NCI-H1105 (cell line): ENCODE data around the gene RHCE.
"Not testable (repeated sequence)": the region's sequence is repeated elsewhere in the genome, so short reads cannot be mapped to it uniquely, and the experiment has no call there.

ENCODE experiments used
- DNase-seq: peaks from one replicate; lab custom pipeline; 2025; lab: John Stamatoyannopoulos, UW

The RHCE gene

DNA sequence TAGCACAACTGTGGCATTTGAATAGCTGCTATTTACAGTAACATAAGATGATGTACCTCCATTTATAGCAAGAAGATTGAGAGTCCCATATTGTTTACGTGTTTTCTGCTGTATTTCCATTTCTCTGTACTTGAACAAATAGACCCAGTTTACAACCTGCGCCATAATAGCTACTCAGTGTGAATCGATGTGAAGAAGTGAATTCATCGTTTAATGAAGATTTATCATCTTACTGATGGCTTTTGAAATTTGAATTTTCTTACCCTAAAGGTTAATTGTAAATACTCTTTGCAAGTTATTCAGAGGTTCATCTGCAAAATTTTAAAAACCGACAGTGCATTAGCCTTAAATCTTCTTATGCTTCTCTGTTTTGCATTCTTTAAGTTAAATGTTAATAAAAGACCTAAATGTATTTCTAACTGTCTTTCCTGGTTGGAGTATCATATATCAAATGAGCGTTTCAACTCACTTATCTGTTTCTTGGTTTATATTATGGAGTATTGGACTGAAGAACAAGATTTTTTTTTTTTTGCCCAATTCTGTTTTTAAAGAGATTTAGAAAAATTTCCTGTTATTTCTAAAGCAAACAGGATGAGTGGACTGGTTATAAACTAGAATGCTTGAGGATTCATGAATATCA lies 12.2 kb upstream of the RHCE start:
- DNase-seq: no peak

DNA sequence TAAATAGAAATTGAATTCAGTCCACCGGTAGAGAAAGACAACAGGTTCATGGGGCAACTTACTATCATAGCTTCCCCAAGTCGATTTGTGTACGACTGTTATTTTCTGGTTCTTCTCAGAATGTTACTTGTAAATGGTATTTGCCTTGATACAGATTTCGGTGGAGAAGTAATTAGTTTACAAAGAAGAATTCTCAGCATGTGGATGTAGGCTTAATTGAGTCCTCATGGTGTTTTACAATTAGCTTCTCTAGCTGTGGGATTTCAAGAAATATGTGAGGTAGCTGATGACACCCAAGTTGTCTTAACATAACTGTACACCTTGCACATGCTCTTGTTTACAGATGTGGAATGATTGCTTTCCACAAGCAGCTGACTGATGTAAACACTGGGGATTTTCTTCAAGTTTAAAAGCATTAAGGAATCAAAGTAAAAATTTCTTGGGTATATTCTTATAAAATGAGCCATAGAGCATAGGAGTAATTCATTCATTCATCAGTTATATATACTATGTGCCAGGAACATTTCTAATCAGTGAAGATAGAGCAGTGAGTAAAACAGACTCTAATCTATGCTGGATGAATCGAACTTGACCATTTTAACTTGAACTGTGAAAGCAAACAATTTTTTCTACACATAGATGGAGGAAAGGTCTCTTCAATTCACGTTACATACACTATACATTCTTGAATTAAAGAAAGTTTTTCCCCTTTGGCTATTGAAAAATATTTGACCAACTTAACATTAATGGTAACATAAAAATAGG lies 11.5 kb upstream of the RHCE start:
- no peak for DNase-seq

DNA sequence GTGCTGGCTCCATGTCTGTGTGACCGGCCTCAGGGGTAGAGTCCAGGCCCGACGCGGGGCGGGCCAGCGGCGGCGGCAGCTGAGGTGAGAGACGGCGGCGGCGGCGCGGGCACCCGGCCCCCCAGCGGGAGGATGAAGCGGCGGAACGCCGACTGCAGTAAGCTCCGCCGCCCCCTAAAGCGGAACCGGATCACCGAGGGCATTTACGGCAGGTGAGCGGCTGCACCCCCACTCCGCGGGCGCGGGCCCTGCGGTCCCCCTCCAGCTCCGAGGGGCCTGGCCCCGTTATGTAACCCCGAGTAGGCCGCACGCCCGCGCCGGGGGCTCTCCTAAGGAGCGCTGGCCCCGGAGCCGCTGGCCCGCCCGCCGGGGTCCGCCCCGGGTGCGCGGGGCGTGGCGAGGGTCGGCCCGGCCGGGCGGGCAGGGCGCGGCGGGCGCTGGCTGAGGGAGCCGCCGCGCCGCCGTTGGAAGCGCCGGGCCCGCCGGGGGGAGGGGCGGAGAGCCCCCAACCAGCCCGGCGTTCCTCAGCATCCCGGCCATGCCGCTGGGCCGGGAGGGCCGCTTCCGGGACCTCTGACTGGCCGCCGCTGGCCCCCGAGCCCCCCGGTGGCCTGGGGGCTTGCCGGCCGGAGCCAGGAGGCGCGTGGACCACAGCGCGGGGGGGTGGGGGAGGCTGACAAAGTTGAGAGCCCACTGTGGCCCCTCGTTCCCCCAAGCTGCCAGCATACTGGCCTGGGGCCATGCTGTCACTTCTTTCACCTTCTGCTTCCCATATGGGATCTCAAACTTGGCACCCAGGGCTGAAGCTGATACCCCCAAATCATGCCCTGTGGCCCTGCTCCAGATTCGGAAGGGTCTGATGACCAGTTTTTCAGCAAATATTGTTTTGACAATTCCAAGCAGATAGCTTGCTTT lies 10.6 kb upstream of the RHCE start:
- DNase-seq: no peak

DNA sequence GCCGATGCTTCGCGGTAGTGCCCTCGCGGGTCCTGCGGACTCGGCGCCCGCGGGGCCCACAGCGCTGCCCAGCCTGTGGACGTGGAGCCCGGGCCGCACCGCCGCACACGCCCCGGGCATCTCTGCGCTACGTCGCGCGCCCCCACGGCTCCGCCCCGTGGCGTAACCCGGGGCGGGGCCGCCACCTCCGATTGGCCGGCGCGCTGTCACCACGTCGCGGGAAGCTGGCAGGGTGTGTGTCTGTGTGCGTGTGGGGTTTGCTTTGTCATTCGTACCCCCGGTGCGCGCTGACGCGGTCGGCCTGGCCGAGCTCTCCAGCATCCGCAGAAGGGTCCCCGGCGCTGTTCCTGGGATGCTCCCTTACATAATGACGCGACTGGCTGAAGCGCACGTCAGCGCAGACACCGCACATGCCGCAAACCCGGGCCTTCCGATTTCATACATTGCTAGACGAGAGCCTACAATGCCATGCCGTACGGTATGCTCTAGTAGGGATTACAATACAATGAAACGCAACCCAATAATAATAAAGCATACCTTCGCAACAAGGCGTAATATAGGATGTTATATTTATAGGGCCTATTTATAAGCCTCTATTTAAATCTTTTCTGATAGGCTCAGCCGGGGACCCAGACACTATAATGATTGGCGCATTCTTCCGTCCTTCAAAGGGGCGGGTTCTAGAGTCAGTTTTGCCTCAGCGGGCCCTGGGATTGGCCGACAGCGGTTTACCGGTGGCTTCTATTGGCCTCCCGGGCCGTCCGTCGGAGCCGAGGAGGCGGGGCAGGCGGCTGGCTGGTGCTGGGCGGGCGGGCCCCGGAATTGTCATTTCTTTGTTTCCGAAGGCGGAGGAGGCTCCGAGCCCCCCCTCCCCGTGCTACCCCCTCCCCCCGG lies 9.7 kb upstream of the RHCE start, which contains the start of gene MACO1:
MACO1 (plus strand) TSS at position 825 of the 894 bp plus-strand sequence. CDS start 202 bp downstream, outside the sequence.
- DNase-seq: peak; percentile 94

DNA sequence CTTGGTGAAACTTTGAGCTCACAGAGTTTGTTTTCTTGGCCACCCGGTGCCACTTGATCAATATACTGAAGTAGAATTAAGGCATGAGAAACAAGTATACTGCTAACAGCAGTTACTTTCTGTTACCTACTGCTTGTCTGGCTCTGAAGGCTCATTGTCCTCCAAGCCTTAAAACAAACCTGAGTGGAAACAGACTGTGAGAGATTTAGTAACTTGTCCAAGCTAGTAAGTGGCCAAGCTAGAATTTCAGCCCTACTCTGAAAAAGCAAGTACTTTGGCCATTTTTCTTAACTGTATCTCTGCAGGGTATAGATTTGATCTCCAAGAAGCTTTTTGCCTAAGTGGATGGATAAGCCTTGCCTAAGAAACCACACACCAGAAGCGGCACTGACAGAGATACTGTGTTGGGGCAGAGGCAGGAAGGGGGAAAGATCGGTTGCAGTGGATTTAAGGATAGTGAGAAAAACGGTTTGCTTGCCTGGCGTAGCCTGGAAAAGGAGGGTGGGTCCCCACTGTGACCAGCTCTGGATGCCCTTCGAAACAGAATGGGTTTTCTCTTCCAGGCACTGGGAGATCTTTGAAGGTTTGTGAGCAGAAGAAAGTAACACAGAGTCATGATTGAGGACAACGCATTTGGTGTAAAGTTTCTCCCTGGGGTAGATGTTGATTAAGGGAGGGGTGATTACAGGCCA lies 8.0 kb upstream of the RHCE start:
- DNase-seq: no peak

DNA sequence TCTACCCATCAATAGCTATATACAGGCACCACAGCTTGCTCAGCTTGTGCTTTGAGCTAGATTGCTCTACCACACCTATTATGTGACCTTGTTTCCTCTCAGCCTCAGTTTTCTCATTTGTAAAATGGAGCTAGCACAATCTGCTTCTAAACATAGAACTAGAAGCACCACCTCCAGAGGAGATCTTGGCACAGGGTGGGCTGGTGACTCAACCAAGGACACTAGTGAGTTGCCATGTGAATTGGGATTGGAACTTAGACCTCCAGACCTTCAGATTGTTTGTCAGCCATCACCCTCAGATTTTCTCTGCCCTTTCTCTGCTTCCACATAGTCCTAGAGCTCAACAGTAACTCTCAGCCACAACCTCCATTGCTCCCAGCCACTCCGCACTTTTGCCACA lies 7.1 kb upstream of the RHCE start:
- DNase-seq: no peak

DNA sequence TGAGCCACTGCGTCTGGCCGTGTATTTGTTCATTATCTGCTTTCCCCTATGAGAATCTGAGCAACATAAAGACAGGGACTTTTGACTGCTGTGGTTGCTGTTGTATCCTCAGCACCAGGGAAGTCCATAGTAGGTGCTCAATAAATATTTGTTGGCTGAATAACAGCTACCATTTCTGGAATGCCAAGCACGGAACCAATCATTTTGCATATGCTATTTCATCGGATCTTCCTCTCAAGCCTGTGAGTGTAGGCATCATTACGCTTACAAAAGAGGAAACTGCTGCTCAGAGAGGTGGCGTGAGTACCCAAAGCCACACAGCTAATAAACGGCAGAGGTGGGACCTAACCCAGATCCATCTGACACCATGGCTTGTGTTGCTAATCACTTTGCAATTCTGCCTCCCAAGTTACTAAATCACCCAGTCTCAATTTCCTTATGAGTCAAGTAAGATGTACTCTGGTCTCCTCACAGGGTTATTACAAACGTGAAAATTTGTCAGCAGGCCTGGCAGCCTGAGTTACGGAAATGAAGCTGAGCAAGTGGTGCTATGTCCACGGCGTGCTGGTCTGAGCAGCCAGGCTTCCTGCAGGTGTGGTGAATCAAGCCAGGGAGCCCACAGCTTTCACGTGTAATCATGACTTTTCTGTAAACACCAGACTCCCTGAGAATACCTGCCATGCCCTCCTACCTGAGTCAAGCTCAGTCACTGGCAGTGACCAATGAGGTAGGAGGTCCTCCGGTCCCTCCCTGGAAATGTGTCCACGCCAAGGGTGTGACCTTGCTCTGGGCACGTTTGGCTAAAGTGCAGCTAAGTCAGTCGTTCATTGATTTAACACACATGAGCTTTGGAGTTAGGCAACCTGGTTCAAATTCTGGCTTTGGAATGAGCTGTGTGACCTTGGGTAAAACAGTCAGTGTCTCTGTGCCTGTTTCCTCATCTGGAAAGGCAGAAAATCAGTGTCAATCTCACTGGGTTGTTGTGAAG lies 4.8 kb upstream of the RHCE start:
- DNase-seq: no peak

DNA sequence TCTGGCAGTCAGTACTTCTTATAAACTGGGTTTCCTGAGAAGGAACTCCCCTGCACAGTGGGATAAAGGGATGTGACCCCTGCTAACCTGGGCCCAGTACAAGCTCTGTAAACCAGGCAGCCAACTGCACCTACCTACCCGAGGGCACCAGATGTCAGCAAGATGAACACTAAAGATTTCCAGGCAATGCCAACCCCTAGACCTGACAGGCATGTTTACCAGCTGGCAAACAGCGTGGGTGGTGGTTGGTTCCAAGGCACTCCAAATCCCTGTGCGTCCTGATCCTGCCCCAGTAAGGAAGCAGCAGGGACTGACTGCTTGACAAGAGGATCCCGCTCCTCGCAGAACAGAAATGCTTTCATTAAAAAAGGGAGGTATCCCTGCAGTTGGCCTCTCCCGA lies 2.6 kb upstream of the RHCE start:
- DNase-seq: not testable (repeated sequence)

DNA sequence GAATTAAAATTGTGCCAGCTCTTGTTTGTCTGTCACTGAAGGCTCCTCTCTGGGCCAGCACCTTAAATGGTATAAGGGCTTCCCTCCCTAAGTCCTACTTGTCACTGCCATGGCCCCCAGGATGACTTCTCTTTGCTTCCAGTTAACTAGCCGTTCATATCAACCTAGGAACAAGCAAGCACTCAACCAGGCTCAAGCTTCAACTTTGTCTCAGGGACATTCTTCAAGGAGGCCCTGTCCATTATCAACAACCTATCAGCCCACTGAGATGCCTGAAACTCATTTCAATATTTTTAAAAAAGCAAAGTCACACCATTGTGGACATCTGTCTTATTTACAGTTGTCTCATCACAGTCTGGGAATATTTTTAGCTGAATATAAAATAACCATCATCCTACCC lies 1.3 kb downstream of the RHCE start:
- DNase-seq: not testable (repeated sequence)

DNA sequence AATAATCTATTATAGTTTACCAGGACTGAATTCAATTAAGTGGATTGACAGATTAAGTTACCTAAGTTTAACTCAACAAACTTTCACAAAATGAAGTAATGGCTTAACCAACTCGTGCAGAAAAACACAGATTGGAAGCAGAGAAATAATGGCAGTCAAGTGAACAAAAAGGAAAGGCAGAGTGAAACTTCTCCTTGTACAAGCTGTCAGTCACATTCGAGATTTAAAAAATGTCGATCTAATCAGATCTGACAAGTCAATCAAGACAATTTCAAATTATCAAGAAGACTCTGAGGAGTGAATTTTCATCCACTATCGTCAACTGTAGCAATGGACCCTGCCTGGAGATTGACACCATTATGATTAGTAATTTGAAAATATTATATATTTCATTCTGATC lies 3.3 kb downstream of the RHCE start:
- DNase-seq: not testable (repeated sequence)

DNA sequence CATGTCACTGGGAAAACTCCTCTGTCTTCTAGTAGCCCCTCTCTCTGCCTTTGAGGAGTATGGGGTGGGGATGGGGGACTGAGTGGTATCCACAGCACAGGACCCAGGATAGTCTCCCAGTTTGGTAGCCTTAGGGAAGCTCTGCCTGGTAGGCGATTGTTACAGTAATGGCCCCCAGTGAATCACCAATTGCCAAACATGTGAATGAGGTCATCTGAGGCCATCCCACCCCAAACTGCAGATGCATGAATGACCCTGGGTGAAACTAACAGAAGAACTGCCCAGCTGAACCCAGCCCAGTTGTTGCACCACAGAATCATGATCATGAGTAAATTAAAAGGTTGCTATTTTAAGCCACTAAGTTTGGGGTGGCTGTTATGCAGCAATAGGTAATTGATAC lies 6.0 kb downstream of the RHCE start:
- DNase-seq: not testable (repeated sequence)

DNA sequence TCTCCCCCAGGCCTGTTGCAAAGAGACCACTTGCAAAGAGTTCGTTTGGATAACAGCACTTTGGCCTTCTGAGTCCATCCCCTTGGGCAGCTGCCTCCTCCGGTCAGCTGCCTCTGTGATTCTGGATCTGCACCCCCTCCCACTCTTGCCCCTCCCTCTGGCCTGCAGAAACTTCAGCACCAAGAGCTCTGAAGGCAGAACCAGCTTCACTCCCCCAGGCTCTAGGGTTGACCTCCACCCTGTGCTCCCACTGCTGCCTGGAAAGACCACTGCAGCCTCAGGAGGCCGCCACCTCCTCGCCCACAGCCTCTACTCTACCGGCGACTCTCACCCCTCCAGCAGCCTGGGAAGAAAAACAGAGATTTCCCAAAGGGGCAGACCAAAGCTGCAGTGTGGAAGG lies 6.5 kb downstream of the RHCE start:
- not testable (repeated sequence) for DNase-seq

DNA sequence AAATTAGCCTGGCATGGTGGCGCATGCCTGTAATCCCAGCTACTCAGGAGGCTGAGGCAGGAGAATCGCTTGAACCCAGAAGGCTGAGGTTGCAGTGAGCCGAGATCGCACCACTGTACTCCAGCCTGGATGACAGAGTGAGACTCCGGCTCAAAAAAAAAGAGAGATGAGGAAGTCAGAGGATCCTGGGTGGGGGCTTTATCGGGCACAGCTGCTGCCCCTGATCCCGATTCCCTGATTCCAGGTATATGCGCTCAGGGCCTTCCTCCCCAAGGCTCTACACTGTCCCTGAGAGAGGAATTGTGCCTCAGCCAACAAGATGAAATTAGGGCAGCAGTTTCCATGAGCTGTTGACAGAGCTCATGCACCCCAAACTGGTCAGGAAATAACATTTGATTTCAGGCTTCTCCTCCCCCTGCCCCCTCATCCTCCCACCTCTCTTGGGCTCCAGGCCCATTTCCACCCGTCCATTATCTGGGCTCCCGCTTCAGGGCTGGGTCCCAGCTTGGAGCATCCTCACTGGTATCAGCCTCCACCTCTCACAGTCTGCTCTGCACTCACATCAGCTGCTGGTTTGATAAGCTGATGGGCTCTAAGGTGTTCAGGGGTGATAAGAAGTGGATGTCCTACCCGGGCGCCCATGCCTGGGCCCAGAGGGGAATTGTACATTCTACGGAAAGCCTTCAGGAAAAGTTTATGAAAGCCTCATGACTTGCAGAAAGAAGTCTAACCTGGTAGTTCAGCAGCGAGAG lies 7.6 kb downstream of the RHCE start:
- DNase-seq: not testable (repeated sequence)

DNA sequence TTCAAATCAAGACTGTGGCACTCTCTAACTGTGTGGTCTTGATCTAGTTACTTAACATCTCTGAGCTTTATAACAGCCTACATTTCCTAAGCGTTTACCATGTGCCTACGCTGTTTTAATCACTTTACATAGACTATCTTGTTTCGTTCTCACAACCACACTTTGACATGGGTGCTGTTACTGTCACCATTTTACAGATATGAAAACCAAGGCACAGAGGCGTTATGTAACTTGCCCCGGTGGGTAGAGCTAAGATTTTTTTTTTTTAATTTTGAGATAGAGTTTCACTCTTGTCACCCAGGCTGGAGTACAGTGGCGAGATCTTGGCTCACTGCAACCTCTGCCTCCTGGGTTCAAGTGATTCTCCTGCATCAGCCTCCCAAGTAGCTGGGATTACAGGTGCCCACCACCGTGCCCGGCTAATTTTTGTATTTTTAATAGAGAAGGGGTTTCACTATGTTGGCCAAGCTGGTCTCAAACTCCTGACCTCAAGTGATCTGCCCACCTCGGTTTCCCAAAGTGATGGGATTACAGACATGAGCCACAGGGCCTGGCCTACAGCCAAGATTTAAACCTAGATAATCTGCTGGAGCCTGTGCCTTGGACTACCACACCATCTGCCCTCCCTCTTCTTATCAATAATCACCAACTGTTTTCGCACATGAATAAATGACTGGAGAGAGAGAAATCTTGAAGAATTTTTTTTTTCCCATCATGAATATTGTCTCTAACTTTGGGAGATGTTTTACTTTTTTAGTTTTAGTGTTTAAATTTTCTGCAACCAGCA lies 10.8 kb downstream of the RHCE start:
- DNase-seq: not testable (repeated sequence)

DNA sequence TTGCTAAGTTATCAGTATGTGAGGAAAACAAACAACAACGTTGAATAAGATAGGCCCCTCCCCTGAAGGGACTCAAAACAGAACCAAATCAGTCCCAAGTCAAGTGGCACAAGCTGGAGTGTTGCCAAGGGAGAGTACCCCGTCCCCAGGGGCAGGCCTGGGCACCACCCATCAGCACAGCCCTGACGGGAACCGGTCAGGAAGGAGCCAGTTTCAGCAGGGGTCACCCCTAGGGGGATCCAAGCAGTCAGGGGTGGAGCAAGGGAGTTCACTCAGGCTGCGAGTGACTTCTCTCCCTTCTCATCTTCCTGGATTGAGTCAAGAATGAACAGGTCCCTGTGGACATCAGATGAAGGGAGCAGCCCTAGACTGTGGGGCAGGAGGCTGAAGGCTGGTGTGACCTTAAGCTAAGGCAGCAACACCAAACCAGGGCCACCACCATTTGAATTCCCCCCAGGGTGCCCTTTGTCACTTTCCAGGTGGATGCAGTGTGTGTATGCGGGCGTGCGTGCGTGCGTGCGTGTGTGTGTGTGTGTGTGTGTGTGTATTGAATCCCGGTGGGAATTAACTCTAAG lies 14.8 kb downstream of the RHCE start:
- not testable (repeated sequence) for DNase-seq

DNA sequence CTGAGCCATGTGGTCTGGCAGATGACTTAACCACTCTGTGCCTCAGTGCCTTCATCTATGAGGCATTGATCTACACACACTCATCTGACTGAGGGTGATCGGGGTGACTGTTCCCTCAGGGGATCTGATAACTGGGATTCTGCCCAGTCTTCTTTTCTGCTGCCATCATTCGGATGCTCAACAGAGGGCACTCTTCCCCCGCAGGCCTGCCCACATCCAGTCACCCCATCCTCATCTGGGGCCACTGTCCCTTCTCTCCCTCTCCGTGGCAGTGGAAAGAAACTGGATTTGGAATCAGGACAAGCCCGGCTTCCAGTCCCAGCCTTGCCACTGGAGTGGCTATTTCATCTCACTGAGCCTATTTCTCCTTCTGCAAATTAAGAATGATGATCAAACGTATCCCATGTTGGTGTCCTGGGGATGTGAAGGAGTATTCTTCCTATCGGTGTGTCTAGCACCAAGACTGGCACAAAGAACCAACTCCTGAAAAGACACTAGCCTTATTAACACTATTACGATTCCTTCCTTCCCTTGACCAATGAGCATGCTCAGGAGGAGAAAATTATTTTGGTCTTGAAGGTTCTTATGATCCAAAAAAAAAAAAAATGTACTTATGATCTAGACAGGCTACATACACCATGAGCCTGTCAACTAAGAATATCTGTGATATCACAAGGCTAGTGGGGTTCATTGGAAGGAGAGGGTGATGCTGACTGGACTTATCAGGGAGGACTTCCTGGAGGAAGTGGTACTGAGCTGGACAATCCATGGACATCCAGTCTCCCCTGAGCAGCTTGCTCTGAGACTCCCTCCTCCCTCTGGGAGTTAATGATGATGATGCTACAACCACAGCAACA lies 17.4 kb downstream of the RHCE start:
- DNase-seq: not testable (repeated sequence)

DNA sequence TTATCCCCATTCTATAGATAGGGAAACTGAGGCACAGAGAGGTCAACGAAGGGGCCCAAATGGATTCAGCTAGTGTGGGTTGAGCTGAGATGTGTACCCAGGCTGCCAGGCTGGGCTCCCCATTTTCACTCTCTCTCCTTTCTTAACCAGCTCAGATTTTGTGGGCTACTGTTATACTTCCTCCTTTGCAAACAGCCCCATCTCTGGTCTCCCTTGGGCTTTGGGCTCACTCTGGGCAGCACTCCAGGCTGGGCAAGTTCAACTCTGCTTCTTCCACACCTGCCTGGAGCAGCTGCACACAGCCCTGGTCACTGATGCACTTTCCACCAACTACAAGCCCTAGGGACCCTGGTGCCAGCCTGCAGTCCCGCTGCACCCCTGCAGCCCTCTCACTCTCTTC lies 22.5 kb downstream of the RHCE start:
- DNase-seq: not testable (repeated sequence)
